GM15510 (cell line): ENCODE data around the gene PBRM1.

Source experiments
- POLR2A ChIP-seq: IDR thresholded peaks from 3 replicates; pipeline ENCODE4 v1.6.1; 2011; ENCODE audit warnings: borderline replicate concordance; ENCODE audit not compliant: insufficient read length; ENCODE audit errors: extremely low read depth

The PBRM1 gene

DNA sequence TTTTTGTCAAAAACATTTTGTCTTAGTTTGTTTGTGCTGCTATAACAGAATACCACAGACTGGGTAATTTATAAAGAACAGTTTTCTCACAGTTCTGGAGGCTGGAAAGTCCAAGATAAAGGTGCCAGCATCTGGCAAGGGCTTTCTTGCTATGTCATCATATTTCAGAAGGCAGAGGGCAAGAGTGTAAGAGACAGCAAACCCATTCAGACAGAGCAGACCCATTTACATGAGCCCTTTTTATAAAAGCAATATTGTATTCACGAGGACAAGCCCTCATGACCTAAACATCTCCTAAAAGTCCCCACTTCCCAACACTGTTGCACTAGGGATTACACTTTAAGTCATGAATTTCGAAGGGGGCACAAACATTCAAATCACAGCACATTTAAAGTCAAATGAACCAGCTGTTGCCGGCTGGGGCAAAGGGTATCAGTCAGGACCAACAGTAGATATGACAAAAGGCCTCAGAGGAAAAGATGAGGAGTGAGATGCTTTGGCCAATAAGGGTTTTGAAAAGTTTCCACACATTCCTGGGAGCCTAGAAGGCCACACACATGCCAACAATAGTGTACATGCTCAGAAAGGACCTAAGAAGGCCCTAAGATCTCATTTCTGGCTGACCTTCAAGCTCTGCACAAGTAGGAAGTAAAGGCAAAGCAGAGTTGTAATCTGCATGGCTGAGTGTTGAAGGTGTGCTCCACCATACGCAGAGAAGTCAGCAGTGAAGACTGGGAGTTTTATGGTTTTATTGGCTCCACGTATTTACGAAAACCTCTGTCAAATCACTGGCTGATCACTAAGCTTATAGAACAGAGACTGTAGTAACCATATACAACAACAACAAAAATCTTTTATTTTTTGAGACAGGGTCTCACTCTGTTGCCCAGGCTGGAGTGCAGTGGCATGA lies 111.4 kb downstream of the PBRM1 start:
- TF ChIP-seq POLR2A, result no peak

DNA sequence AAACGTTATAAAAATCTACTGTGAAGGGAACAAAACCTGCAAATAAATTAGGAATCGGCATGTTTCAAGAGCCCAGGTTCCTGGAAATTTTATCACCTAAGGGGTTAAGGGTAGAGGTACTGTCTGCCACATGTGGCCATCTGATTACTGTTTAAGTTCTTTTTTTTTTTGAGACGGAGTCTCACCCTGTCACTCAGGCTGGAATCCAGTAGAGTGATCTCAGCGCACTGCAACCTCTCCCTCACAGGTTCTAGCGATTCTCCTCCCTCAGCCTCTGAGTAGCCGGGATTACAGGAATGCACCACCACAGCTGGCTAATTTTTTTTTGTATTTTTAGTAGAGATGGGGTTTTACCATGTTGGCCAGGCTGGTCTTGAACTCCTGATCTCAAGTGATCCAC lies 113.5 kb downstream of the PBRM1 start:
- TF ChIP-seq POLR2A, result no peak

DNA sequence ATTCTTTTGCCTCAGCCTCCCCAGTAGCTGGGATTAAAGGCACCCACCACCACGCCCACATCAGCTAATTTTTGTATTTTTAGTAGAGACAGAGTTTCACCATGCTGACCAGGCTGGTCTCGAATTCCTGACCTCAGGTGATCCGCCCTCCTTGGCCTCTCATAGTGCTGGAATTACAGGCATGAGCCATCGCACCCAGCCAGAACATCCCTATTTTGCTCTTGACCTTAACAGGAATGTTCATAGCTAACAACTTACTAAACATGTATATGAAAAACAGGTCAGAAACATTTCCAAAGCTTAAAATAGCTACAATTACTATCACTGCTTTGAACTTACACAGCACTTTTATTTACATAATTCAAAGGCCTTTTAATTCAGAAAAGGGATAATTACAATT lies 115.6 kb downstream of the PBRM1 start:
- no peak for TF ChIP-seq POLR2A

DNA sequence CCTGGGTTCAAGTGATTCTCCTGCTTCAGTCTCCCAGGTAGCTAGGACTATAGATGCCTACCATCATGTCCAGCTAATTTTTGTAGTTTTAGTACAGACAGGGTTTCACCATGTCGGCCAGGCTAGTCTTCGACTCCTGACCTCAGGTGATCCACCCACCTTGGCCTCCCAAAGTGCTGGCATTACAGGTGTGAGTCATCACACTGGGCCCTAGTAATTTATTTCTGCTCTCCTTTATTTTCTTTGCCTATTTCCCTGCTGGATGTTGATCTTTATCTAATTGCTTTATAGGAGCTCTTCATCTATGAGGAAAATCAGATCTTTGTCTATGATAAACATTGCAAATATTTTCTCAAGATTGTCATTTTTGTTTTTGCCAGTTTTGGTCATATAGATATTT lies 117.6 kb downstream of the PBRM1 start:
- no peak for TF ChIP-seq POLR2A

DNA sequence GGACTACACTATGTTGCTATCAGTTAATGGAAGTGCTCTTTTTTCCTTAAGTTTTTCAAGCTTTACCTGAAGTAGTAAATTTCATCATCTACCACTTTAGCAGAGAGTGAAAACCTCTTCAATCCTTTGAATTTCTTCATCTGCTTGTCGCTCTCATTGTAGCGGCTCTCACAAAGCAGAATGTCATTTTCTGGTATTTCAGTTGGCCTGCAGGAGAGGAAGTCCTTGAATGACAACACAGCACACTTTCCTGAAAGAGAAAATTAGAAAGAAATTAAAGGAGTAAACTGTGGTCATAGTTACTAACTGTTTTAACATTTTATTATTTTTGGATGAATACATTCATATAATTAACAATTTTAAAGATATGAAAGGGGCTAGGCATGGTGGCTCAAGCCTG lies 121.7 kb downstream of the PBRM1 start:
- TF ChIP-seq POLR2A, result no peak

DNA sequence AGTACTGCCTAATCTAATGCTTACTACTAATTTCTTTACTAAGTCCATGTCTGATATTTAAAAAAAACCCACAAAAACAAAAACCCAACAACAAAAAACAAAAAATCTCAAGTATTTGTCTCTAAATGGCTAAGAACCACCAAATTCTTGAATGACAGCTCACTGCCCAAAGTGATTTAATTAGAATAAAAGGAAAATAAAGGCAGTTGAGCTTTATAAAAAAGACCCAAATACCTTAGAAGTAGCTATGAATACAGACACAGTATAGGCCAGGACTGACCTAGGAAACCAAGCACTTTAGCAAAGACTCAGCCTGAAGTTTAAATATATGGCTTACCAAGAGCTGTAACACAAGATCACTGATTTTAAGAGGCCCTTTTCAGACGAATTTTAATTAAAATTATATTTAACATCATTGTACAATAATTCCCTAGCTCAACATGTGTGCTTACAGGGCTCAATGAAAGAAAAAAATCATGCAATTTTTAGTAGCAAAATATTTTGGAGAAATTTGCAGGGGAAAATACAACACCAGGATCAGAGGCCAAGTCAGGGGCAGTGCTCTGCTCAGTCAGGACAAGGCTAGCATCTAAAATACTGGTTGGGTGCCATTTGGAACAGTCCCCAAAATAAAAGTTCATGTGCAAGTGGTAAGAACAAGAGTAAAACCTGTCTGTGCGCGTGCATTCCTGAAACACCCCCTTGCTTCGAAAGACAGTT lies 124.5 kb downstream of the PBRM1 start:
- TF ChIP-seq POLR2A, result no peak

DNA sequence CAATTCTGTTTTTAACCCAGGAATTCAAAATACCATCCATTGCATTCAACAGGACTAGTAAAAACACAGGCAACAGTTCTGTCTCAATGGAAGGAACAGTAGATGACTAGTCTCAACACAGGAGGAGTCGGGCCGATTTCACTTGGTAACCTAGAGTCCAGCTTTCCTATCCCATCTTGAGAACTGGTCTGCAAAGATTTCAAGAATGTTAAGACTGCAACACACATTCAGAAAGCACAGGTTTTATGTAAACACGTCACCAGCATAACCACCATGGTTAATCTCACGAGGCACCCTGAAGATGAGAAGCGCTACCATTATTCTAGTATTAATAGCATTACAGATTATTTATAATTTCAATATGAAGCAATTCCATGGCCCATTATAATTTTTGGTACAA lies 127.3 kb downstream of the PBRM1 start:
- no peak for TF ChIP-seq POLR2A

DNA sequence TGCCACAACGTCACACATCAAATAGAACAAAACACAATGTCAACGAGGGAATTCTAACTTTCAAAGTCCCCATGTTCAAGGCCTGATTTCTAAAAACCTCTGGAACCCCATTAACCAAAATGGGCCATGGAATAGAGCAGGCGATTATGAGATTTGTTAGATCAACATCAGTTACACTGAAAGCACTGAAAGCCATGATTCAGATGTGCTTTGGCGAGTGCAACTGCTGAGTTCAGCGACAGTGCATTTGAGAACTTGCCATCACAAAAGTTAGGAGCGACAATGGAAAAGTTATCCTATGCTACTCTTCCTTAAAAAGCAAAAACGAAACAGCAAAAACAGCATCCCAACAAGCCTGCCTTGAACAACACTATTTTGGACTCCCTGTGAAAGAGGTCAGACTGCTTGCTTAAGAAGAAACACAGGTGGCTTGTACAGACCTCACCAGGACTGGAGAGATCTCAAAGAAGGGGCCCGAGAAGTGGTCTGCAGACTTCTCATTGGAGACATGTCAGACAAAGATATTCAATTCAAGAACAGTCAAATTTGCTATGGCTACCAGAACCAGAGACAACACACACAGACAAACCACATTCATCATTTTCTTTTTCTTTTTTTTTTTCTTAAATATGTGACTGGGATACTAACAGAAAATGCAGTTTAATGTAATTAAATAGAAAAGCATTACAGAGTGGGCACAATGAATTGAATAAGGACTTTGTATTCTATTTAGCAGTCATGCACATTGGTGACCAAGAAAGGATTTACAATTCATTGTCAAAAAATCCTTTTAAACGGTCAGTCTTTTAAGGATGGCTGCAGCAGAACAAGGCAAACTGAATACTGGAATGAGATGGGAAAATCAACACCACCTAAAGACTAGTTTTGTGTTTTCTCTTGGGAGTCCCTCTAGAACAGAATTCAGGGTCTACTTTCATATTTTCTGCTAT lies 128.4 kb downstream of the PBRM1 start:
- TF ChIP-seq POLR2A, result no peak

DNA sequence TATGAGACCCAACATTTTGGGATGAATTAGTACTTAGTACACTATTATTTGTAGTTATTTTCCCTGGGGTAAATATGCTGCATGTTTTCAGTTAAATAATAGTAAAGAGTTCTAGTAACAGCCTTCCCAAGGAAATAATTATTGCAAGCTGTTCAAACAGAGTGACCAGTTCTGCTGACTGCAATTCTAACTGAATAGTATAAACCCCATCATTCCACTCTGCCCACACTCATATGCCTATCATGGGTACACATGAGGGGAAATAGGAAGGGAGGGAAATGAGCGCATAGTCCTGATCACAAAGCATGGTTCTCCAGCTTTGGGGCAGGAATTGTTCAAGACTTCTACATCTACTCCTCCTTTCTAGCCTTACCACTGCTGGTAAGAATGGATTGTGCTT lies 130.7 kb downstream of the PBRM1 start:
- no peak for TF ChIP-seq POLR2A

DNA sequence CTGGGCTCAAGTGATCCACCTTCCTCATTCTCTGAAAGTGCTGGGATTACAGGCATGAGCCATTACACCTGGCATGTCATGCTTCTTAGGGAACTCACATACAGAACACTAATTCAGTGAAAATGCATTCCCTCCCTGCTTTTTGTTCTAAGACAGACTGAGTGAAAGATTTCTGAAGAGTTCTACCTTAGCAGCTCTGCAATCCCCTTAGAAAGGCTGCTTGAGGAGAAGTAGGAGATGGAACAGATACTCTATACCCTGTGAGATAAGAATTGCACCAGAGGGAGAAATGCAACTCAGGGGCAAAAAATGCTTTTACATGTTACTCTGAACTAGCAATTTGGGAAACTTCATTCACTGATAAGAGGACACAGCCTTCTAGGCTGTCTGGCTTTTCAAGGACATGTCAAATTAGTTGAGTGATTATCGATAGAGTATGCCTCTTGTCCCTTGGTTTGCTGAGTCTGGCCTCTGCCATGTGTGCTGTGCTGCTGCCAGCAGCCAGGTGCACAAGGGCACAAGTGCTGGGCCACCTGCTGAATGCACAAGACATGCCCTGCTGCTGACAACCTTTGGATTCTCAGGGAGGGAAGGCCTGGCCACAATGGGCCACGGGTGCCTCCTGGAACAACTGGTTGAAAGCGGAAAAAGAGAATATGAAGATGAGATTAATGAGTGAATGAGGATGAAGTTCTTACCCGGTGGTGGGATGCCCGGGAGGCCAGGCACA lies 131.5 kb downstream of the PBRM1 start:
- no peak for TF ChIP-seq POLR2A

DNA sequence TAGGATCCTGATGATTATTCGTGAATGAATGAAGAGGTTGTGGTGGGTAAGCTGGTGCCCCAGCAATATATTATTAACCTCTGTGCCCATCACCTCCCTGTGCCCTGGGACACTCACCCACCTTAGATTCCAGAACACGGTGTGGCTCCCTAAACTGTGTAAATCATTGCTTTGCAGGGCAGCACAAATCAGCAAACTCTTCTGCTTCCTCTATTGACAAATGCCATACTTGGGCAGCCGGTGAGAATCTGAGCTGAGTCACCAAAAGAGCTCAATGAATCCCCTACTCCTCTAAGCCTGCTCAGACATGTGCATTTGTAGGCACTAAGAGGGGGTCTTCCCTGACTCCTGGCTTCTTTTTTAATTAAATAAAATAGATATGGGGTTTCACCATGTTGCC lies 133.6 kb downstream of the PBRM1 start:
- no peak for TF ChIP-seq POLR2A

DNA sequence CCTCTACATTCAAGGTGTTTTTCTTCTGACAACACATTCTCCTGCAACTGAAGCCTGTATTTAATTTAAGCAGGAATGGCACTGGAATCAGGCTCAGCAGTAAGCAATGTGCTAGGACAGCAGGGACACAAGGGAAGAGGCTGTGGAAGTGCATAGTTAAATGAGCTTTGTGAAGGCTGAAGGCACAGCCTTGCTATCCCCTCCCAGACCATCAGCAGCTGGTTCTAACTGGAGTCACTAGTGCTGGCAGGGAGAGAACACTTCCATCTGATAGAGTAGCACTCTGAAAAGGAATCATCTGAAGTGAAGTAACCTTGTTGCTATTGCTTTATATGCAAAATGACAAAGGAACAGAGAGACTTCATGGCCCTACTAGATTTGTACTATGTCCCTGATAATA lies 134.6 kb downstream of the PBRM1 start:
- TF ChIP-seq POLR2A, result no peak

DNA sequence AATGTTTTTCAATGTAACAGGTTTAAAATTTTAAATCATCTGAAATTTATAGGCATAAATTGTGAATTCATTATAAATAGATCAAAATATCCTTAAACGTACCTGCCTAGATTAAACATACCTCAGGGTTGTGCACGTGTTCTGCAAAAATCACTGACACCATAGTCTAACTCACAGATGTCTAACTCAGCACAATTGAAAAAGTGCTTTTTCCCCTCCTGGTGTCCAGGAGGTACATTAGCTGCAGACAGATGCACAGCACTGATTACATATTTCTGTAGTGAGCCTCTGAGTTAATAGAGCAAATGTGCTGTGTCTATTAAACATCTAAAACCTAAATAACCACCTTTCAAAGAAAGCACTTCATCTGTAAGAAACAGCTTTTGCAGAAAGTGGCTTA lies 138.6 kb downstream of the PBRM1 start:
- no peak for TF ChIP-seq POLR2A
